Activated naive CD8-positive, alpha-beta T cell treated with anti-CD3 and anti-CD28 coated beads, Interleukin-2, amount 50 U/mL, for 24 hours (primary cell): ENCODE measurements around the gene LRRC3B.

Experiments
- ATAC-seq: fragments of 150-1000 bp; cut with Tn5 transposase; one replicate; pipeline ENCODE4 v1.10.0; 2021
- DNase-seq: peaks from one replicate; pipeline ENCODE4 v3.0.0; 2021
- H3K27ac Mint-ChIP-seq: one replicate; pipeline ENCODE4 v1.8.0; 2021; ENCODE audit warnings: mild to moderate bottlenecking, mixed read lengths
- H3K27me3 Mint-ChIP-seq: one replicate; pipeline ENCODE4 v1.8.0; 2021; ENCODE audit warnings: mixed read lengths
- H3K36me3 Mint-ChIP-seq: one replicate; pipeline ENCODE4 v1.8.0; 2021; ENCODE audit warnings: low read depth, mixed read lengths
- H3K4me1 Mint-ChIP-seq: one replicate; pipeline ENCODE4 v1.8.0; 2021; ENCODE audit warnings: mixed read lengths
- H3K4me3 Mint-ChIP-seq: one replicate; pipeline ENCODE4 v1.8.0; 2021; ENCODE audit warnings: mild to moderate bottlenecking, moderate library complexity, mixed read lengths
- H3K9me3 Mint-ChIP-seq: one replicate; pipeline ENCODE4 v1.8.0; 2021; ENCODE audit warnings: mixed read lengths

LRRC3B gene

GRCh38 chr3:26648461-26648860 lies 25.9 kb downstream of the LRRC3B start:
- H3K4me1 Mint-ChIP-seq, result no peaks in the 10 kb centered on the region
- ATAC-seq (no peak), DNase-seq (no peak)
- no peak overlapping the region for H3K27ac Mint-ChIP-seq
- no peaks in the 10 kb centered on the region for H3K9me3 Mint-ChIP-seq
- H3K27me3 Mint-ChIP-seq, result no peaks in the 10 kb centered on the region
- H3K4me3 Mint-ChIP-seq, result no peak overlapping the region
- no peaks in the 10 kb centered on the region for H3K36me3 Mint-ChIP-seq

GRCh38 chr3:26652164-26652563 lies 29.6 kb downstream of the LRRC3B start:
- no peak overlapping the region for H3K4me3 Mint-ChIP-seq
- H3K36me3 Mint-ChIP-seq, result no peaks in the 10 kb centered on the region
- no peaks in the 10 kb centered on the region for H3K27me3 Mint-ChIP-seq
- no peaks in the 10 kb centered on the region for H3K4me1 Mint-ChIP-seq
- no peak overlapping the region for H3K27ac Mint-ChIP-seq
- no peak for ATAC-seq
- no peaks in the 10 kb centered on the region for H3K9me3 Mint-ChIP-seq
- DNase-seq, result no peak

GRCh38 chr3:26653811-26654425 lies 31.3 kb downstream of the LRRC3B start:
- Mint-ChIP-seq H3K36me3 (no peaks in the 10 kb centered on the region), H3K4me1 (no peaks in the 10 kb centered on the region)
- DNase-seq, result no peak

GRCh38 chr3:26655231-26655630 lies 32.7 kb downstream of the LRRC3B start:
- H3K36me3 Mint-ChIP-seq, result no peaks in the 10 kb centered on the region
- no peak overlapping the region for H3K27ac Mint-ChIP-seq
- H3K27me3 Mint-ChIP-seq, result no peaks in the 10 kb centered on the region
- no peak for DNase-seq
- ATAC-seq, result no peak
- no peaks in the 10 kb centered on the region for H3K9me3 Mint-ChIP-seq
- H3K4me3 Mint-ChIP-seq, result no peak overlapping the region
- no peaks in the 10 kb centered on the region for H3K4me1 Mint-ChIP-seq

More at GRCh38 chr3:26653811-26654425, 31.3 kb downstream of the LRRC3B start:
- ATAC-seq, result no peak
- Mint-ChIP-seq H3K27ac (no peak overlapping the region), H3K27me3 (no peaks in the 10 kb centered on the region), H3K4me3 (no peak overlapping the region), H3K9me3 (no peaks in the 10 kb centered on the region)

GRCh38 chr3:26657348-26657976 lies 34.9 kb downstream of the LRRC3B start:
- Mint-ChIP-seq H3K9me3 (no peaks in the 10 kb centered on the region), H3K27me3 (no peaks in the 10 kb centered on the region), H3K27ac (no peak overlapping the region), H3K4me1 (no peaks in the 10 kb centered on the region), H3K4me3 (no peak overlapping the region), H3K36me3 (no peaks in the 10 kb centered on the region)
- ATAC-seq, result no peak
- no peak for DNase-seq

GRCh38 chr3:26668171-26668570 lies 45.6 kb downstream of the LRRC3B start:
- H3K4me3 Mint-ChIP-seq, result no peak overlapping the region
- no peak for DNase-seq
- H3K9me3 Mint-ChIP-seq, result peaks cover 4% of the 10 kb centered on the region
- ATAC-seq, result no peak
- H3K36me3 Mint-ChIP-seq, result no peaks in the 10 kb centered on the region
- H3K27me3 Mint-ChIP-seq, result no peaks in the 10 kb centered on the region
- no peak overlapping the region for H3K27ac Mint-ChIP-seq
- no peaks in the 10 kb centered on the region for H3K4me1 Mint-ChIP-seq

- Mint-ChIP-seq H3K27ac (no peak overlapping the region), H3K36me3 (no peaks in the 10 kb centered on the region), H3K4me3 (no peak overlapping the region), H3K27me3 (no peaks in the 10 kb centered on the region), H3K4me1 (no peaks in the 10 kb centered on the region), H3K9me3 (peaks cover 4% of the 10 kb centered on the region)
- ATAC-seq (no peak), DNase-seq (no peak)
Observed at GRCh38 chr3:26668696-26669095, 46.1 kb downstream of the LRRC3B start.

GRCh38 chr3:26675336-26675735 lies 52.8 kb downstream of the LRRC3B start:
- DNase-seq (no peak), ATAC-seq (no peak)
- no peak overlapping the region for H3K27ac Mint-ChIP-seq
- H3K4me1 Mint-ChIP-seq, result no peaks in the 10 kb centered on the region
- H3K27me3 Mint-ChIP-seq, result no peaks in the 10 kb centered on the region
- peaks cover 9% of the 10 kb centered on the region for H3K9me3 Mint-ChIP-seq
- H3K36me3 Mint-ChIP-seq, result no peaks in the 10 kb centered on the region
- H3K4me3 Mint-ChIP-seq, result no peak overlapping the region

- Mint-ChIP-seq H3K4me3 (no peak overlapping the region), H3K27me3 (no peaks in the 10 kb centered on the region), H3K36me3 (no peaks in the 10 kb centered on the region), H3K4me1 (no peaks in the 10 kb centered on the region), H3K27ac (no peak overlapping the region), H3K9me3 (peaks cover 4% of the 10 kb centered on the region)
- ATAC-seq (no peak), DNase-seq (no peak)
Observed at GRCh38 chr3:26681632-26682031, 59.1 kb downstream of the LRRC3B start.

- ATAC-seq (no peak), DNase-seq (no peak)
- H3K27me3 Mint-ChIP-seq, result no peaks in the 10 kb centered on the region
- H3K4me1 Mint-ChIP-seq, result no peaks in the 10 kb centered on the region
- H3K4me3 Mint-ChIP-seq, result no peak overlapping the region
- no peaks in the 10 kb centered on the region for H3K36me3 Mint-ChIP-seq
- no peaks in the 10 kb centered on the region for H3K9me3 Mint-ChIP-seq
- no peak overlapping the region for H3K27ac Mint-ChIP-seq
Observed at GRCh38 chr3:26682406-26682805, 59.8 kb downstream of the LRRC3B start.

- no peaks in the 10 kb centered on the region for H3K4me1 Mint-ChIP-seq
- no peaks in the 10 kb centered on the region for H3K36me3 Mint-ChIP-seq
- DNase-seq (no peak), ATAC-seq (no peak)
- H3K27ac Mint-ChIP-seq, result no peak overlapping the region
- no peak overlapping the region for H3K4me3 Mint-ChIP-seq
- peaks cover 3% of the 10 kb centered on the region for H3K9me3 Mint-ChIP-seq
- no peaks in the 10 kb centered on the region for H3K27me3 Mint-ChIP-seq
Observed at GRCh38 chr3:26683902-26684301, 61.3 kb downstream of the LRRC3B start.

GRCh38 chr3:26687466-26687865 lies 64.9 kb downstream of the LRRC3B start:
- no peaks in the 10 kb centered on the region for H3K36me3 Mint-ChIP-seq
- no peak overlapping the region for H3K4me3 Mint-ChIP-seq
- no peak for ATAC-seq
- no peaks in the 10 kb centered on the region for H3K27me3 Mint-ChIP-seq
- no peak overlapping the region for H3K27ac Mint-ChIP-seq
- H3K9me3 Mint-ChIP-seq, result peaks cover 3% of the 10 kb centered on the region
- no peak for DNase-seq
- no peaks in the 10 kb centered on the region for H3K4me1 Mint-ChIP-seq

- no peak for DNase-seq
- Mint-ChIP-seq H3K27me3 (no peaks in the 10 kb centered on the region), H3K9me3 (peaks cover 3% of the 10 kb centered on the region), H3K4me1 (no peaks in the 10 kb centered on the region), H3K36me3 (no peaks in the 10 kb centered on the region), H3K27ac (no peak overlapping the region), H3K4me3 (no peak overlapping the region)
- ATAC-seq, result no peak
Observed at GRCh38 chr3:26699553-26699952, 77.0 kb downstream of the LRRC3B start.

GRCh38 chr3:26703519-26703918 lies 80.9 kb downstream of the LRRC3B start:
- H3K4me1 Mint-ChIP-seq, result no peaks in the 10 kb centered on the region
- H3K9me3 Mint-ChIP-seq, result peaks cover 3% of the 10 kb centered on the region
- DNase-seq (no peak), ATAC-seq (no peak)
- no peaks in the 10 kb centered on the region for H3K36me3 Mint-ChIP-seq
- H3K27me3 Mint-ChIP-seq, result no peaks in the 10 kb centered on the region
- H3K4me3 Mint-ChIP-seq, result no peak overlapping the region
- H3K27ac Mint-ChIP-seq, result no peak overlapping the region

- Mint-ChIP-seq H3K4me3 (no peak overlapping the region), H3K9me3 (peaks cover 3% of the 10 kb centered on the region), H3K27me3 (no peaks in the 10 kb centered on the region), H3K36me3 (no peaks in the 10 kb centered on the region), H3K27ac (no peak overlapping the region), H3K4me1 (no peaks in the 10 kb centered on the region)
- ATAC-seq, result no peak
- no peak for DNase-seq
Observed at GRCh38 chr3:26704736-26705135, 82.2 kb downstream of the LRRC3B start.

GRCh38 chr3:26708501-26708900 lies 85.9 kb downstream of the LRRC3B start:
- H3K9me3 Mint-ChIP-seq, result peaks cover 3% of the 10 kb centered on the region
- H3K4me1 Mint-ChIP-seq, result no peaks in the 10 kb centered on the region
- no peak overlapping the region for H3K27ac Mint-ChIP-seq
- DNase-seq (no peak), ATAC-seq (no peak)
- H3K27me3 Mint-ChIP-seq, result no peaks in the 10 kb centered on the region
- no peaks in the 10 kb centered on the region for H3K36me3 Mint-ChIP-seq
- H3K4me3 Mint-ChIP-seq, result no peak overlapping the region
